Progenitor cell of endocrine pancreas (in vitro differentiated cells): ENCODE measurements around the gene ITPRID2. TPM values are rescaled to one million over a fixed set of nuclear protein-coding genes. Genes with fewer than 3 reads are reported as not detected.
"Not testable (repeated sequence)": the region's sequence is repeated elsewhere in the genome, so short reads cannot be mapped to it uniquely, and the experiment has no call there.

Source experiments
- DNase-seq: peaks from one replicate; pipeline ENCODE4 v3.0.0; 2021; ENCODE audit warnings: low spot score; ENCODE audit not compliant: unreplicated experiment
- H3K27ac Mint-ChIP-seq: 2 replicates; pipeline ENCODE4 v1.8.0; 2021; ENCODE audit warnings: mild to moderate bottlenecking, moderate library complexity, mixed read lengths
- H3K27me3 Mint-ChIP-seq: 2 replicates; pipeline ENCODE4 v1.8.0; 2021; ENCODE audit warnings: mixed read lengths
- H3K36me3 Mint-ChIP-seq: 2 replicates; pipeline ENCODE4 v1.8.0; 2022; ENCODE audit warnings: mixed read lengths; ENCODE audit not compliant: insufficient read depth
- H3K4me1 Mint-ChIP-seq: 2 replicates; pipeline ENCODE4 v1.8.0; 2021; ENCODE audit warnings: low read depth, mixed read lengths
- H3K4me3 Mint-ChIP-seq: 2 replicates; pipeline ENCODE4 v1.8.0; 2021; ENCODE audit warnings: low read depth, mild to moderate bottlenecking, moderate library complexity, mixed read lengths
- H3K9me3 Mint-ChIP-seq: 2 replicates; pipeline ENCODE4 v1.8.0; 2021; ENCODE audit warnings: low read depth, mixed read lengths
- total RNA-seq: library from RNA; stranded (reverse); gene quantifications from 2 replicates; pipeline ENCODE4 v1.2.1, GENCODE V29; 2021
- TF ChIP-seq, protein P1 (sequence below): fragments of 200-600 bp; sonication (generic); IDR thresholded peaks from one replicate; pipeline ENCODE4 v1.5.0; 2021; ENCODE audit warnings: antibody characterized with exemption, mild to moderate bottlenecking; ENCODE audit not compliant: unreplicated experiment

Gene ITPRID2
- total RNA-seq, 1 donor from 2014 or later: 69.7 TPM

DNA sequence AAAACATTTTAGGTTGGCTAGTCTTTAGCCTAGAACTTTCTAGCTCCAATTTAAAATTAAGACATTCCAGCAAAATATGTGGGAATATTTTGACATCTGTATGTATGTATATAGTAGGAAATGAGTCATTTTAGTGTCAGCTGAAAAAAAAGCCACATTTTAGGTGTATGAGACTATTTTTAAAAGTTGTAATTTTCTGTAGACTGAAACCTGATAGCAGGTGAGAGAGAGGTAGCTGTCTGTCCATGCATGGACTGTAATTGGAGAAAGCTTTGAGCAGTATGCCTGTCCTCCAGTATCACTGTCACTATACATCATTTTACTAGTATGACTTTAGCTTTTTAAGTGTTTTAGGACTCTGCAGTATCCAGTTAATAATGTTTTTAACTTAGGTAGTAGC is 68.0 kb downstream of the ITPRID2 start:
- DNase-seq: no peak
- no peak overlapping the region for H3K27ac Mint-ChIP-seq
- H3K36me3 Mint-ChIP-seq: no peaks in the 10 kb centered on the region
- TF ChIP-seq, protein P1, sequence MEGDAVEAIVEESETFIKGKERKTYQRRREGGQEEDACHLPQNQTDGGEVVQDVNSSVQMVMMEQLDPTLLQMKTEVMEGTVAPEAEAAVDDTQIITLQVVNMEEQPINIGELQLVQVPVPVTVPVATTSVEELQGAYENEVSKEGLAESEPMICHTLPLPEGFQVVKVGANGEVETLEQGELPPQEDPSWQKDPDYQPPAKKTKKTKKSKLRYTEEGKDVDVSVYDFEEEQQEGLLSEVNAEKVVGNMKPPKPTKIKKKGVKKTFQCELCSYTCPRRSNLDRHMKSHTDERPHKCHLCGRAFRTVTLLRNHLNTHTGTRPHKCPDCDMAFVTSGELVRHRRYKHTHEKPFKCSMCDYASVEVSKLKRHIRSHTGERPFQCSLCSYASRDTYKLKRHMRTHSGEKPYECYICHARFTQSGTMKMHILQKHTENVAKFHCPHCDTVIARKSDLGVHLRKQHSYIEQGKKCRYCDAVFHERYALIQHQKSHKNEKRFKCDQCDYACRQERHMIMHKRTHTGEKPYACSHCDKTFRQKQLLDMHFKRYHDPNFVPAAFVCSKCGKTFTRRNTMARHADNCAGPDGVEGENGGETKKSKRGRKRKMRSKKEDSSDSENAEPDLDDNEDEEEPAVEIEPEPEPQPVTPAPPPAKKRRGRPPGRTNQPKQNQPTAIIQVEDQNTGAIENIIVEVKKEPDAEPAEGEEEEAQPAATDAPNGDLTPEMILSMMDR: no peak
- peaks cover 6% of the 10 kb centered on the region for H3K4me1 Mint-ChIP-seq
- no peaks in the 10 kb centered on the region for H3K27me3 Mint-ChIP-seq
- H3K4me3 Mint-ChIP-seq: no peak overlapping the region
- H3K9me3 Mint-ChIP-seq: peaks cover 2% of the 10 kb centered on the region

DNA sequence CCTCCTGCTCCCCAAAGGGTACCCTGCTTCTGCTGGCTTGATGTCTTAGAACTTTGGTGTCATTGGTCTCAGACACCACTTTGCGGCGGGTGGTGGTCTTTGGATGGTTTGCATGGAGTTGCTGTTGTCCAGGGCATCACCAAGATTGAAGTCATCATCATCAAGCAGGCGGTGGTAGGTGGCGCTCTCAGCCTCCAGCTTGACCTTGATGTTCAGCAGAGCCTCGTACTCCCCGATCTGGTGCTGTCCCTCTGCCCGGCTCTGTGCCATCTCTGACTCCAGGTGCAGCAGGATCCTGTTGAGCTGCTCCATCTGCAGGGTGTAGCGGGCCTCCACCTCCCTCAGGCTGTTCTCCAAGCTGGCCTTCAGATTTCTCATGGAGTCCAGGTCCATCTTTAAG is 69.6 kb downstream of the ITPRID2 start:
- H3K36me3 Mint-ChIP-seq, H3K27me3 Mint-ChIP-seq, H3K27ac Mint-ChIP-seq, DNase-seq, H3K4me1 Mint-ChIP-seq, H3K4me3 Mint-ChIP-seq: not testable (repeated sequence)
- peaks cover 11% of the 10 kb centered on the region for H3K9me3 Mint-ChIP-seq

DNA sequence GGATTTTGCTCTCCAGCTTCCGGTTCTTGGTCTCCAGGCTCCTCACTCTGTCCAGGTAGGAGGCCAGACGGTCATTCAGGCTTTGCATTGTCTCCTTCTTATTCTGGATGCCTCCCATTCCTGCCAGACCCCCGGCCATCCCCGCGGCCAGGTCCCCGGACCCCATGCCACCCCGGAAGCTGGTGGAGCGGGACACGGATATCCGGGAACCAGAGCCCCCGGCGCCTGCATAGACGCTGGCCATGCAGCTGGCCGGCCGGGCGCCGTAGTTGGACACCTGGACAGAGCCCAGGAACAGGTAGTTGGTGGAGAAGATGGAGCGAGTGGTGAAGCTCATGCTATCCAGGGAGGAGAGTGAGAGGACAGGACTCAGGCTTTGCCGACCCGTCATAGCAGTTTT is 70.6 kb downstream of the ITPRID2 start:
- no peaks in the 10 kb centered on the region for H3K36me3 Mint-ChIP-seq
- TF ChIP-seq, protein P1: no peak
- H3K4me1 Mint-ChIP-seq: peaks cover 6% of the 10 kb centered on the region
- H3K9me3 Mint-ChIP-seq: peaks cover 11% of the 10 kb centered on the region
- H3K4me3 Mint-ChIP-seq: no peak overlapping the region
- no peak overlapping the region for H3K27ac Mint-ChIP-seq
- DNase-seq: no peak
- H3K27me3 Mint-ChIP-seq: no peaks in the 10 kb centered on the region

DNA sequence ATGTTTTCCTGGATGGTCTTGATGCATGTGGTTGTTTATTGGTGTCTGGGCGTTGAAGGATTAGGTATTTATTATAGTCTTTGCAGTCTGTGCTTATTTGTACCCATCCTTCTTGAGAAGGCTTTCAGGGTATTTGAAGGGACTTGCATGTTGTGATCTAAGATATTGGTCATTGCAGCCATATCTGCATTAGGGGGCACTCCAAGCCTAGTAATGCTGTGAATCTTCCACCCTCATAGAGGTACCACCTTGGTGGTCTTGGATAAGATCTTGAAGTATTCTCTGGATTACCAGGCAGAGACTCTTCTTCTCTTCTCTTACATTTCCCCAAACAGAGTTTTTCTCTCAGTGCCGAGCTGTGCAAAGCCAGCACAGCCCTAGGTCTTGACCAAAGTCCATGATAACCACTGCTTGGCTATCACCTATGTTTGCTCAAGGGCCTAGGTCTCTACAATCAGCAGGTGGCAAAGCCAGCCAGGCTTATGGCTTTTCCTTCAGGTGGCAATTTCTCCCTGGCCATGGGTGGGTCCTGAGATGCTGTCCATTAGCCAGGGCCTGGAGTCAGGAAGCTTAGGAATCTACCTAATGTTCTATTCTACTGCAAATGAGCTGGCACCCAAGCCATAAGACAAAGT is 78.7 kb downstream of the ITPRID2 start:
- Mint-ChIP-seq H3K9me3 (peaks cover 10% of the 10 kb centered on the region), H3K27ac (no peak overlapping the region), H3K4me1 (no peaks in the 10 kb centered on the region), H3K36me3 (no peaks in the 10 kb centered on the region), H3K4me3 (no peak overlapping the region), H3K27me3 (no peaks in the 10 kb centered on the region)
- TF ChIP-seq, protein P1: no peak
- DNase-seq: no peak

DNA sequence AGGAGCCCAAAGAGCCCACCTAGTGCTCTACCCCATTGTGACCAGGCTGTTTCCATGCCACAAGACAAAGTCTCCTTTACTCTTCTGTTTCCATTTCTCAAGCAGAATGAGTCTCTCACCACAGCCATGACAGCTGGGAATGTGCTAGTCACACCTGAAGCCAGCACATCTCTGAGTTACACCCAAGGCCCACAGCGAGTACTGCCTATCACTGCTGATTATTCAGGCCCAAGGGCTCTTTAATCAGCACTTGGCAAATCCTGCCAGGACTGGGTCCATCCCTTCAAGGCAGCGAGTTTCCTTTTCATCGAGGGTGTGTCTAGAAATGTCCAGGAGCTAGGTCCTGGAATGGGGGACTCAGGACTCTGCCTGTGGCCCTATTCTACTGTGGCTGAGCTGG is 79.5 kb downstream of the ITPRID2 start:
- peaks cover 4% of the 10 kb centered on the region for H3K9me3 Mint-ChIP-seq
- H3K27me3 Mint-ChIP-seq: no peaks in the 10 kb centered on the region
- TF ChIP-seq, protein P1: no peak
- H3K4me1 Mint-ChIP-seq: no peaks in the 10 kb centered on the region
- H3K27ac Mint-ChIP-seq: no peak overlapping the region
- H3K36me3 Mint-ChIP-seq: no peaks in the 10 kb centered on the region
- no peak overlapping the region for H3K4me3 Mint-ChIP-seq
- DNase-seq: no peak

DNA sequence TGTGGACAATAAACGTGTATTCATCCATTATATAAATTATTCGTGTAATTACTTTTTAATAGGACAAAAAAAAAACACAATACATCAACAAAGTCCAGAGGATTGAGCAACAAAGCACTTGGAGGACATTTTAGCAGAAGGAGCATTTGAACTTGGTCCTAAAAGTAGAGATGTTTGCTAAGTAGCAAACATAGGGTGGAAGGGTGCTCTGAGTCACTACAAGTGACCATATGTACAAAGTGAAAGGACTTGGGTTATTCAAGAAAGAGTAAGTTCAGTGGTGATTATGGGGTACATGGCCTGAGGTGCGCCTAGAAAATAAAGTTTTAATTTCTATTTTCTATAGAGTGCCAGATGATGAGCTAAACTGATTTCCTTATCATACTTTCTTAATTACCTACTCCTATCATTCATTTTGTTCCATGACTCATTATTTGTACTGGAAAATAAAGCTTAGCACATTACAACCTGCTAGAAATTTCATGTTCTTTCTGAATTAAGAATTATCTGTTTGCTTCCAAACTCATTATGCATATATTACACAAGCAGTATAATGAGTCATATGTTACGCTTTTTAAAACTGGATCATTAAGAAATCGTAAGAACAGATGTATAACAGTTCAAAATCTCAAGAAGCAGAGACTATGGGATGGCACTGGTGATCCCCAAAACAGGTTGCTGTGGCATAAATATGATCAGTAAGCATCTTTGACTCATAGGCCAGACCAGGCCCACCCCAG is 81.1 kb downstream of the ITPRID2 start:
- H3K27ac Mint-ChIP-seq: no peak overlapping the region
- DNase-seq: no peak
- H3K27me3 Mint-ChIP-seq: no peaks in the 10 kb centered on the region
- peaks cover 4% of the 10 kb centered on the region for H3K9me3 Mint-ChIP-seq
- no peak overlapping the region for H3K4me3 Mint-ChIP-seq
- no peaks in the 10 kb centered on the region for H3K36me3 Mint-ChIP-seq
- TF ChIP-seq, protein P1: no peak
- H3K4me1 Mint-ChIP-seq: no peaks in the 10 kb centered on the region
